NOMO-1 (cell line): ENCODE data around the gene AR.
"Not testable (repeated sequence)": the region's sequence is repeated elsewhere in the genome, so short reads cannot be mapped to it uniquely, and the experiment has no call there.

Source experiments
- DNase-seq, 2 experiments: peaks; one replicate each; lab custom pipeline; 2025; ENCODE audit not compliant: unreplicated experiment in 2 of 2; lab: John Stamatoyannopoulos, UW

Gene AR

GRCh38 chrX:67622053-67622585 is 78.3 kb downstream of the AR start:
- DNase-seq, result no peak

GRCh38 chrX:67624325-67624724 is 80.5 kb downstream of the AR start:
- no peak for DNase-seq

- no peak for DNase-seq
Measured at GRCh38 chrX:67635424-67635823, 91.6 kb downstream of the AR start.

GRCh38 chrX:67636532-67636931 is 92.7 kb downstream of the AR start:
- no peak for DNase-seq

- not testable (repeated sequence) for DNase-seq
Measured at GRCh38 chrX:67637293-67637692, 93.5 kb downstream of the AR start.

- DNase-seq, result no peak
Measured at GRCh38 chrX:67648361-67648760, 104.5 kb downstream of the AR start.

GRCh38 chrX:67651437-67652142 is 107.8 kb downstream of the AR start:
- DNase-seq, result no peak

GRCh38 chrX:67652543-67652942 is 108.7 kb downstream of the AR start:
- DNase-seq, result no peak

GRCh38 chrX:67654301-67654700 is 110.5 kb downstream of the AR start:
- no peak for DNase-seq

GRCh38 chrX:67665583-67665982 is 121.8 kb downstream of the AR start:
- no peak for DNase-seq

- DNase-seq, result not testable (repeated sequence)
Measured at GRCh38 chrX:67670717-67671116, 126.9 kb downstream of the AR start.

GRCh38 chrX:67673741-67674274 is 130.0 kb downstream of the AR start:
- DNase-seq, result no peak

- DNase-seq, result no peak
Measured at GRCh38 chrX:67674741-67675140, 130.9 kb downstream of the AR start.

- no peak for DNase-seq
Measured at GRCh38 chrX:67684136-67684535, 140.3 kb downstream of the AR start.

GRCh38 chrX:67692246-67692645 is 148.4 kb downstream of the AR start:
- no peak for DNase-seq

- no peak for DNase-seq
Measured at GRCh38 chrX:67693928-67694327, 150.1 kb downstream of the AR start.

GRCh38 chrX:67697452-67697851 is 153.6 kb downstream of the AR start:
- no peak for DNase-seq

- no peak for DNase-seq
Measured at GRCh38 chrX:67700602-67701001, 156.8 kb downstream of the AR start.

GRCh38 chrX:67714004-67714403 is 170.2 kb downstream of the AR start:
- no peak for DNase-seq

- no peak for DNase-seq
Measured at GRCh38 chrX:67717571-67717970, 173.8 kb downstream of the AR start.

- no peak for DNase-seq
Measured at GRCh38 chrX:67718926-67719325, 175.1 kb downstream of the AR start.

GRCh38 chrX:67720344-67720743 is 176.5 kb downstream of the AR start:
- DNase-seq, result peak in 1 of 2 experiments; percentile 58
